CD8-positive, alpha-beta memory T cell (primary cell): ENCODE results near the gene COL13A1. TPM values are rescaled to one million over a fixed set of nuclear protein-coding genes. Genes with fewer than 3 reads are reported as not detected.
A peak's percentile ranks its signal among the peaks of the same experiment; 100 is the strongest.

Experiments used
- CTCF ChIA-PET: fragments of 350-600 bp; sonication (Branson Sonifier 250); formaldehyde crosslinking; loops from one replicate; lab custom pipeline; 2021; ENCODE audit warnings: antibody characterized with exemption; lab: Charles Lee
- POLR2A ChIA-PET: fragments of 350-600 bp; sonication (Branson Sonifier 250); formaldehyde crosslinking; loops from one replicate; lab custom pipeline; 2021; ENCODE audit warnings: antibody characterized with exemption; lab: Charles Lee
- DNase-seq, 5 donors: peaks; one replicate each; pipeline versions ENCODE4 v3.0.0 to v3.0.0-alpha.2; 2020 to 2022; ENCODE audit warnings: mixed read lengths in 1 of 5
- H3K27ac ChIP-seq: one replicate; pipeline ENCODE4 v1.7.0; 2013; ENCODE audit warnings: low read depth, mild to moderate bottlenecking, low read length, moderate library complexity
- H3K27me3 ChIP-seq: 2 replicates; pipeline ENCODE4 v1.7.0; 2013; ENCODE audit warnings: low read length, mild to moderate bottlenecking; ENCODE audit not compliant: insufficient read depth, poor library complexity, severe bottlenecking
- H3K36me3 ChIP-seq: 2 replicates; pipeline ENCODE4 v1.7.0; 2013; ENCODE audit warnings: mild to moderate bottlenecking, low read length, moderate library complexity; ENCODE audit not compliant: insufficient read depth
- H3K4me1 ChIP-seq: 2 replicates; pipeline ENCODE4 v1.7.0; 2013; ENCODE audit warnings: mild to moderate bottlenecking, low read length, moderate library complexity; ENCODE audit not compliant: insufficient read depth
- H3K4me3 ChIP-seq: 2 replicates; pipeline ENCODE4 v1.7.0; 2013; ENCODE audit warnings: mild to moderate bottlenecking, low read length
- H3K9me3 ChIP-seq: 2 replicates; pipeline ENCODE4 v1.7.0; 2013; ENCODE audit warnings: mild to moderate bottlenecking, low read length
- H3K27ac Mint-ChIP-seq, 8 donors: one replicate each; pipeline ENCODE4 v1.8.0; 2020 to 2021; ENCODE audit warnings: mixed read lengths in 8 of 8, mild to moderate bottlenecking in 6 of 8, inconsistent platforms in 3 of 8, moderate library complexity in 3 of 8
- H3K27me3 Mint-ChIP-seq, 2 donors: one replicate each; pipeline ENCODE4 v1.8.0; 2020 to 2021; ENCODE audit warnings: mixed read lengths in 2 of 2, mild to moderate bottlenecking in 1 of 2, moderate library complexity in 1 of 2
- H3K36me3 Mint-ChIP-seq, 3 donors: one replicate each; pipeline ENCODE4 v1.8.0; 2020 to 2021; ENCODE audit warnings: mixed read lengths in 3 of 3, inconsistent platforms in 1 of 3, mild to moderate bottlenecking in 1 of 3
- H3K4me1 Mint-ChIP-seq, 3 donors: one replicate each; pipeline ENCODE4 v1.8.0; 2020 to 2021; ENCODE audit warnings: mixed read lengths in 3 of 3, inconsistent platforms in 1 of 3, mild to moderate bottlenecking in 1 of 3
- H3K4me3 Mint-ChIP-seq, 7 donors: one replicate each; pipeline ENCODE4 v1.8.0; 2020 to 2021; ENCODE audit warnings: mixed read lengths in 7 of 7, mild to moderate bottlenecking in 6 of 7, moderate library complexity in 4 of 7, inconsistent platforms in 2 of 7
- H3K9me3 Mint-ChIP-seq, 5 donors: one replicate each; pipeline ENCODE4 v1.8.0; 2020 to 2022; ENCODE audit warnings: mixed read lengths in 5 of 5, mild to moderate bottlenecking in 3 of 5, moderate library complexity in 2 of 5, inconsistent platforms in 1 of 5
- polyA plus RNA-seq: library from polyadenylated mRNA; unstranded; fragments of 300-500 nt; fragmentation: Illumina TruSeq; gene quantifications from one replicate; pipeline ENCODE4 v1.2.3, GENCODE V29; 2021
- total RNA-seq, 2 experiments: library from RNA; stranded (reverse); gene quantifications; one replicate each; pipeline ENCODE4 v1.2.3, GENCODE V29; 2021

Gene COL13A1
- total and polyA plus RNA-seq, 3 experiments from 2014 or later: not detected

DNA sequence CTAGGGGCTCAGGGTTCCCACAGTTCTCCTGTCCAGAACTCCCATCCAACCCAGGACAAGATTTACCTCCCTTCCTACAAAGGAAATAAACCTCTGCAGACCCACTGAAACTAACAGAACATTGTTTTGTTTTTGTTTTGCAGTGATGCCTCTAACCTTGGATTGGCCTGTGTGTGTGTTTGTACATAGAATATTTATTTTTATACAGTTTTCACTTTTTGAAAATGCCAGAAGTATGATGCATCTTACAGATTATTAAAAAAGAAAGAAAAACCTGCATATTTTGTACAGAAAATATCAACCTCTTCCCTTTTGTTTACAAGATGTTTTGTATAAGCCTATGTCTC lies 156.8 kb downstream of the COL13A1 start:
- no peaks in the 10 kb centered on the region for H3K36me3 ChIP-seq
- no peaks in the 10 kb centered on the region for H3K36me3 Mint-ChIP-seq
- no peak overlapping the region for H3K4me3 Mint-ChIP-seq
- no peaks in the 10 kb centered on the region for H3K27me3 ChIP-seq
- peaks cover 23 to 57% of the 10 kb centered on the region in 2 donors for H3K27me3 Mint-ChIP-seq
- H3K9me3 Mint-ChIP-seq: no peaks in the 10 kb centered on the region
- H3K4me3 ChIP-seq: no peak overlapping the region
- ChIA-PET CTCF (interaction anchor here (1.1 to 1.6 kb wide), 9 partner anchors 12 to 443 kb away, joined by 3 to 5 read pairs (median 4); partner anchors contain the start of gene TYSND1), POLR2A (no interaction called here)
- H3K4me1 Mint-ChIP-seq: no peaks in the 10 kb centered on the region
- H3K4me1 ChIP-seq: no peaks in the 10 kb centered on the region
- H3K27ac ChIP-seq: no peak overlapping the region
- H3K9me3 ChIP-seq: no peaks in the 10 kb centered on the region
- no peak for DNase-seq
- H3K27ac Mint-ChIP-seq: no peak overlapping the region

DNA sequence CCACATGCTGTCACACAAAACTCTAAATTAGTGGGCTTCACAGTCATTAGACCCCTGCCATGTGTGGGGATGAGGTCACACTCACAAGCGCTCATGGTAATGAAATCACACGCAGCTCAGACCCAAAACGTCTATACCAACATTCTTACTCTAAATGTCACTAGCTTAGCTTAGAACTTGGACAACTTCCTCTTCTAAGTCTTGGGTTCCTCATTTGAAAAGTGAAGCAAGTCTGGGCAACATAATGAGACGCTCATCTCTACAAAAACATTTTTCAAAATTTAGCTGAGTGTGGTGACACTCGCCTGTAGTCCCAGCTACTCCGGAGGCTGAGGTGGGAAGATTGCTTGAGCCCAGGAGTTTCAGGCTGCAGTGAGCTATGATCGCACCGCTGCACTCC lies 158.2 kb downstream of the COL13A1 start:
- Histone ChIP-seq H3K27me3 (no peaks in the 10 kb centered on the region), H3K27ac (no peak overlapping the region), H3K9me3 (no peaks in the 10 kb centered on the region), H3K4me1 (no peaks in the 10 kb centered on the region), H3K36me3 (no peaks in the 10 kb centered on the region), H3K4me3 (no peak overlapping the region)
- peaks cover 28 to 61% of the 10 kb centered on the region in 2 donors for H3K27me3 Mint-ChIP-seq
- H3K4me3 Mint-ChIP-seq: no peak overlapping the region
- POLR2A ChIA-PET: no interaction called here
- H3K4me1 Mint-ChIP-seq: no peaks in the 10 kb centered on the region
- no peaks in the 10 kb centered on the region for H3K36me3 Mint-ChIP-seq
- CTCF ChIA-PET: interaction anchor here (0.7 to 1.7 kb wide), 3 partner anchors 9 to 187 kb away, joined by 3 to 4 read pairs (median 4); partner anchors contain the start of gene TYSND1
- no peaks in the 10 kb centered on the region for H3K9me3 Mint-ChIP-seq
- H3K27ac Mint-ChIP-seq: no peak overlapping the region
- no peak for DNase-seq

DNA sequence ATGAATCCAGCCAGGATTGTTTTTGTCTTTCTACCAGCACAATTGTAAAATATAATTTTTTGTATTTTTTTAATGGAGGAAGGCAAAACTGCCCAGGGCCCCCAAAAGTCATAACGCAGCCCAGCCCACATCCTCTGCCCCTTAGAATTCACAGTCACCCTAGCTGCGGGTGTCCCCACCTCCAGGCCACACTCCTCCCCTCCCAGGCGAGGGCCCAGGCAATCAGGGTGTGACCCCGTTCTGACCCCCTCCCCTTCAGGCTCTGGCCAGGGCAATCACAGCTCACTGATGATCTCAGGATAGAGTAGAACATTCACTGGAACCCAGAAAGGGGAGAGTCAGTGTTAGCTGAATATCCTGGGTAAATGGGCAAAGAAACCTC lies 158.9 kb downstream of the COL13A1 start:
- Histone ChIP-seq H3K4me1 (no peaks in the 10 kb centered on the region), H3K4me3 (no peak overlapping the region), H3K27me3 (no peaks in the 10 kb centered on the region), H3K36me3 (no peaks in the 10 kb centered on the region), H3K9me3 (no peaks in the 10 kb centered on the region), H3K27ac (no peak overlapping the region)
- Mint-ChIP-seq H3K27me3 (peaks cover 30 to 60% of the 10 kb centered on the region in 2 donors), H3K4me3 (no peak overlapping the region), H3K36me3 (no peaks in the 10 kb centered on the region), H3K9me3 (no peaks in the 10 kb centered on the region), H3K27ac (no peak overlapping the region), H3K4me1 (no peaks in the 10 kb centered on the region)
- POLR2A ChIA-PET: no interaction called here
- CTCF ChIA-PET: interaction anchor here (0.7 to 1.7 kb wide), 2 partner anchors 9 to 186 kb away, joined by 3 to 4 read pairs; partner anchors contain the start of gene TYSND1
- no peak for DNase-seq

DNA sequence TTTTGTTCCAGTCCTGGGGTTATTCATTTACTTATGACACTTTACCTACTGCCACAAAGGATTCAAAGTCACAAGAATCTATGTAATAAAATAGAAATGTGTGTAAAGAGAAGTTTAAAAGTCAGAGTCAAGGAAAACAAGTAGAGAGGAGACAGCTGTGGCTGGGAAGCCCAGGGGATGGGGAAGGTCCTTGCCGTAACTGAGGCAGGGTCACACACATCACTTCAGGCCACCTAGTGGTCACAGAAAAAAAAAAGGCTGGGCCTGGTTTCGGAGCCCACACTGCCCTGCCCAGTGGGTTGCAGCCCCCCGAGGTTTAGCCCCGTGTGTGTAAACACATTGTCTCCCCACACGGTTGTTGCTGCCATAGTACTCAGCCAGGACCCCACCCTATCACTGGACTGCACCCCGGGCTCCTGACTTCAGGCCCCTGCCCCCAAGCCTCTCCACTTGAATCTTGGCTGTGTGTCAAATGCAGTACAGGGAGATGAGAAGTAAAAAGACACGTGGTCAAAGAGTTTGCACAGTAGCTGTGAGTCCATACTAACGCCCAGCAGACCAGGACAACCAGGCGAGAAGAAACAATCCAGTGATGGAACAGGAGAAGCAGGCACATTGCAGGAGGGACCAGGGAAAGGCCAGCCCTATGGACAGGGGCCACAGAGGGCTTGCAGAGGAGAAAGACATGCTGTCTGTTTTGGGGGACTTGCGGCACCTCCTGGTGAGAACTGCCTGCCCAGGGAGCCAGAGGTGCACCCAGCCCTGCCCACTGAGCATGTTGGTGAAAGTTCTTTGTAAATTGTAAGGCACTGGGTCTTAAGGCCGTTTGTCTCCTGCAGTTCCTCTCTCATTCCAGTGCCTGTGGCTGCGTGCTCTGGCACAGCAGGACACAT lies 159.5 kb downstream of the COL13A1 start:
- CTCF ChIA-PET: interaction anchor here (1.7 kb wide), 1 partner anchor 8 kb away, joined by 4 read pairs; no protein-coding TSS in a partner anchor
- no peak for DNase-seq
- no peak overlapping the region for H3K4me3 Mint-ChIP-seq

DNA sequence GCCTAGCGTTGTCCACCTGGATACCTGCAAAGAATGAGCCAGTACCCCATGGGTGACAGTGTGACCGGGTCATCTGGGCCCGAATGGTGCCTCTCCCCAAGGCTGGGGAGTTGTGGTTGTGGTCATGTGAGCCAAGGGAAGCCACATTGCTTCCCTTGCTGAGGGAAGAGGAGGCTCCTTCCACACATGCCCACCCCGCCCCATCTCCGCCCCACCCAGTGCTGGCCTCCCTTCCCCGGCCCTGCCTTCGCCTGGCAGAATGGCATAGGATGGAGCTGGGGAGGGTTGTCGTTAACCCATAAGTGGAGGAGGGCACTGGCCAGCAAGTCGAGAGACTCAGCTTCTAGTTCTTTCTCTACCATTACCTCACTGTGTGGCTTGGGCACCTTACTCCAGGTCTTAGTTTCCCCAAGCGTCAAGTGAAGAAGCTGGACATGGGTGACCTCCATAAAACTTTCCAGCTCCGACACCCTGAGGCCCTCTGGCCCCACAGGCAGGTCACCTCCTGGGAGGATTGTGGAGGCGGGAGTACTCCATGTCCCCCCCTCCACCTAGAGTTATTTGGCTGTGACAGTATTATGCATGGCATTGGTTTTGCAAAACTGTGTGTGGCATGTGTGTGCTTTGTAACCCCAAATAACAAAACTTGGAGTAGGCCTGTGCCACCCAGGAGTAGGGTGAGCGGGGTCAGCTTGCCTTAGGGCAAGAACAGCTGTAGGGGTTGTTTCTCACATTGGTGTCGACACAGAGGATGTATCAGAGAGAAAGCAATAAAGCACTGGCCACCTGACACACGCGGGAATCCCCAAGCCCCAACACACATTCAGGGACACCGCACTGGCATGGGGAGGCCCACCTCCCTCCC lies 160.4 kb downstream of the COL13A1 start:
- Mint-ChIP-seq H3K27me3 (peaks cover 28 to 67% of the 10 kb centered on the region in 2 donors), H3K36me3 (no peaks in the 10 kb centered on the region), H3K27ac (no peak overlapping the region), H3K4me3 (no peak overlapping the region), H3K4me1 (no peaks in the 10 kb centered on the region), H3K9me3 (no peaks in the 10 kb centered on the region)
- CTCF ChIA-PET: no interaction called here
- DNase-seq: no peak
- Histone ChIP-seq H3K27ac (no peak overlapping the region), H3K36me3 (no peaks in the 10 kb centered on the region), H3K4me1 (no peaks in the 10 kb centered on the region), H3K4me3 (no peak overlapping the region), H3K27me3 (no peaks in the 10 kb centered on the region), H3K9me3 (no peaks in the 10 kb centered on the region)
- POLR2A ChIA-PET: no interaction called here

More for the DNA sequence above, 159.5 kb downstream of the COL13A1 start:
- Mint-ChIP-seq H3K27me3 (peaks cover 28 to 64% of the 10 kb centered on the region in 2 donors), H3K36me3 (no peaks in the 10 kb centered on the region), H3K4me1 (no peaks in the 10 kb centered on the region), H3K9me3 (no peaks in the 10 kb centered on the region), H3K27ac (peak overlapping the region in 1 of 8 donors; percentile 38)
- no peak overlapping the region for H3K27ac ChIP-seq
- POLR2A ChIA-PET: no interaction called here
- no peak overlapping the region for H3K4me3 ChIP-seq
- no peaks in the 10 kb centered on the region for H3K9me3 ChIP-seq
- no peaks in the 10 kb centered on the region for H3K27me3 ChIP-seq
- H3K36me3 ChIP-seq: no peaks in the 10 kb centered on the region
- no peaks in the 10 kb centered on the region for H3K4me1 ChIP-seq

DNA sequence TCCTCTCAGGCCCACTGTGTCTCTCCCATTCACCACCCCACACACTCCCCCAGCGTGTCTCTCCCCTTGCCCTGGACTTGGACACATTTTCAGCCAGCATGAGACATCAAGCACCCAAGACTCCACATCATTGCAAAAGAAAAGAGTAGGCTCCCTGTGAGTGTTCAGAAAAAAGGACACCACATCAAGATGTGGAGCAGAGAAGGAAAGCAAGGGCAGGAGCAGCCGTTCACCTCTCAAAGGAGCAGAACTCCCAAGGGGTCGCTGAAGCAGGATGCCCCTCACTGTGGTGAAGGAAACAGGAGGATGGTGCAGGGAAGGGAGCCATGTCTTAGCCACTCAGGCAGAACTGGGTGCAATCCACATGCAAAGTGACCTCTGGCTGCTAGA lies 161.0 kb downstream of the COL13A1 start:
- CTCF ChIA-PET: no interaction called here
- Mint-ChIP-seq H3K4me1 (no peaks in the 10 kb centered on the region), H3K9me3 (no peaks in the 10 kb centered on the region)

DNA sequence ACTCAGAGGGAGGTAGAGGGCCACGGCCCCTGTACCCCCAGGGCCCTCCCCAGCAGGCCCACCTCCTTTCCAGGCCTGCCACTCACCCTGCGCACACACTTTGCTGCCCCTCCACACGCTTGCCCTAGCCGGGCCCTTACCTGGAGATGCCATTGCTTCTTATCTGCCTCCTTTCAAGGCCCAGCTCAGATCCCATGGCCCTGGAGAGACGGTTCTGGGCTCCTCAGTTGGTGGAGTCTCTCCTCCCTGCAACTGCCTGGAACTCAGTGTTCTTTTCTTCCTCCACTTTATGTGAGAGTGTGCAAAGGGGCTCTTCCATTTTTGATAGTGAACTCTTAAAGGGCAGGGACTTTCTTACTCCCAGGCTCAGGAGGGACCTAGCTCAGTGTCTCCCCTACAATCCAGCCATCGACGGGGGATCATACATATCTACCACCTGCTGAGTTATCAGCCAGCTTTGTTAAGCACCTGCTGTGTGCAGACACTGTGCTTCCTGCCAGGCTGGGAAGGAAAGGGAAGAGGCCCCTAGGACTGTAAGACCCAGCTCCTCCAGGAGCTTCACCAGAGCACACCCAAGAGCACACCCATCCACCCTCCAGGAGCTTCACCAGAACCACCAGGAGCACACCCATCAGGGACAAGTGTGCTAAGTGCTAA lies 161.6 kb downstream of the COL13A1 start:
- Mint-ChIP-seq H3K27me3 (peaks cover 28 to 60% of the 10 kb centered on the region in 2 donors), H3K9me3 (no peaks in the 10 kb centered on the region), H3K36me3 (no peaks in the 10 kb centered on the region), H3K4me1 (no peaks in the 10 kb centered on the region), H3K4me3 (no peak overlapping the region), H3K27ac (peak overlapping the region in 1 of 8 donors; percentile 59)
- no peaks in the 10 kb centered on the region for H3K4me1 ChIP-seq
- no peaks in the 10 kb centered on the region for H3K27me3 ChIP-seq
- no peaks in the 10 kb centered on the region for H3K9me3 ChIP-seq
- ChIA-PET CTCF (no interaction called here), POLR2A (no interaction called here)
- DNase-seq: no peak
- H3K27ac ChIP-seq: no peak overlapping the region
- no peak overlapping the region for H3K4me3 ChIP-seq
- H3K36me3 ChIP-seq: no peaks in the 10 kb centered on the region

More for the DNA sequence above, 161.0 kb downstream of the COL13A1 start:
- no peaks in the 10 kb centered on the region for H3K4me1 ChIP-seq
- Mint-ChIP-seq H3K27me3 (peaks cover 28 to 63% of the 10 kb centered on the region in 2 donors), H3K4me3 (no peak overlapping the region), H3K36me3 (no peaks in the 10 kb centered on the region), H3K27ac (no peak overlapping the region)
- H3K4me3 ChIP-seq: no peak overlapping the region
- H3K27ac ChIP-seq: no peak overlapping the region
- H3K27me3 ChIP-seq: no peaks in the 10 kb centered on the region
- no peaks in the 10 kb centered on the region for H3K9me3 ChIP-seq
- no peaks in the 10 kb centered on the region for H3K36me3 ChIP-seq
- no peak for DNase-seq
- POLR2A ChIA-PET: no interaction called here
